Measurements from ENCODE around the gene TGM2.

Gene TGM2

GRCh38 chr20:38148328-38149102 lies 16.6 kb downstream of the TGM2 start (continued):
- TF ChIP-seq ZNF510 (tag by site-specific recombination; IDR thresholded peaks at IDR 0.05; ENCODE audit: insufficient replicate concordance) (no peak), REPIN1 (tag by site-specific recombination; IDR thresholded peaks at IDR 0.05; ENCODE audit: low read depth) (no peak)

DNA sequence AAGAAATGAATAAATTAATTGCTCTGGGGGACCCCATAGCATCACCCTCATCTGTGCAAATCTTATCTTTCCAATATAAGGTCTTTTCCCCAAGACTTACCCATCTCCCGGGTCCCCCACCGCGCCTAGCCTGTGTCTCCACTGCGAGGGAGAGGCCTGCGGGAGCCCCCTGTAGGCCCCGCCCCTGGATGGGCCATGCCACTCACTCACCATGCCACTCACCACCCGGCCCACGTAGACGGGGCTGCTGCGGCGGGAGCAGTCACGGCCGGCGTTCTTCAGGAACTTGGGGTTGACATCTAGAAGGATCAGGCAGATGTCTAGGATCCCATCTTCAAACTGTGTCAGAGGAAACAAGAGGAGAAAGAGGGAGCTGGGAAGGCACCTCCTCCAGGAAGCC lies 17.3 kb downstream of the TGM2 start:
- Histone ChIP-seq H3K27ac (ENCODE audit: extremely low read depth, low read depth, low read length) (no peak overlapping the region), H3K36me3 (ENCODE audit: control insufficient read depth in 2 of 2, insufficient read depth in 1 of 2, low read length in 2 of 2) (no peaks in the 10 kb centered on the region), H3K4me3 (ENCODE audit: low read depth, low read length) (no peak overlapping the region), H3K9me3 (ENCODE audit: control insufficient read depth, insufficient read depth, low read depth, low read length) (no peaks in the 10 kb centered on the region), H3K4me1 (ENCODE audit: control insufficient read depth, insufficient read depth, low read length) (no peaks in the 10 kb centered on the region)
- POLR2A ChIA-PET: no interaction called here
- TF ChIP-seq ZNF792 (tag by site-specific recombination; IDR thresholded peaks at IDR 0.05) (no peak), SCRT2 (tag by site-specific recombination; IDR thresholded peaks at IDR 0.05) (no peak), ZNF768 (tag by site-specific recombination; IDR thresholded peaks at IDR 0.05) (no peak), ZBTB20 (tag by site-specific recombination; IDR thresholded peaks at IDR 0.05) (no peak), ZNF112 (tag by site-specific recombination; IDR thresholded peaks at IDR 0.05) (no peak), ZNF629 (tag by site-specific recombination; IDR thresholded peaks at IDR 0.05) (no peak), ZNF624 (tag by site-specific recombination; IDR thresholded peaks at IDR 0.05) (no peak)
- TF ChIP-seq, protein P1, sequence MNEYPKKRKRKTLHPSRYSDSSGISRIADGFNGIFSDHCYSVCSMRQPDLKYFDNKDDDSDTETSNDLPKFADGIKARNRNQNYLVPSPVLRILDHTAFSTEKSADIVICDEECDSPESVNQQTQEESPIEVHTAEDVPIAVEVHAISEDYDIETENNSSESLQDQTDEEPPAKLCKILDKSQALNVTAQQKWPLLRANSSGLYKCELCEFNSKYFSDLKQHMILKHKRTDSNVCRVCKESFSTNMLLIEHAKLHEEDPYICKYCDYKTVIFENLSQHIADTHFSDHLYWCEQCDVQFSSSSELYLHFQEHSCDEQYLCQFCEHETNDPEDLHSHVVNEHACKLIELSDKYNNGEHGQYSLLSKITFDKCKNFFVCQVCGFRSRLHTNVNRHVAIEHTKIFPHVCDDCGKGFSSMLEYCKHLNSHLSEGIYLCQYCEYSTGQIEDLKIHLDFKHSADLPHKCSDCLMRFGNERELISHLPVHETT (tag by site-specific recombination; IDR thresholded peaks at IDR 0.05): no peak
- CTCF ChIA-PET: no interaction called here

- no peak overlapping the region for H3K27ac ChIP-seq (ENCODE audit: extremely low read depth, low read depth, low read length)
Observed at GRCh38 chr20:38147163-38147562, 17.9 kb downstream of the TGM2 start.

More at GRCh38 chr20:38147163-38147562, 17.9 kb downstream of the TGM2 start:
- Histone ChIP-seq H3K9me3 (ENCODE audit: control insufficient read depth, insufficient read depth, low read depth, low read length) (no peaks in the 10 kb centered on the region), H3K4me3 (ENCODE audit: low read depth, low read length) (no peak overlapping the region), H3K4me1 (ENCODE audit: control insufficient read depth, insufficient read depth, low read length) (no peaks in the 10 kb centered on the region), H3K36me3 (ENCODE audit: control insufficient read depth in 2 of 2, insufficient read depth in 1 of 2, low read length in 2 of 2) (no peaks in the 10 kb centered on the region)
- POLR2A ChIA-PET: no interaction called here
- CTCF ChIA-PET: no interaction called here
- TF ChIP-seq ZIC2 (tag by site-specific recombination; IDR thresholded peaks at IDR 0.05): no peak
- no peak for TF ChIP-seq ZNF292 (tag by site-specific recombination; IDR thresholded peaks at IDR 0.05; ENCODE audit: borderline replicate concordance, low read depth)
- no peak for TF ChIP-seq ZNF704 (tag by site-specific recombination; IDR thresholded peaks at IDR 0.05)
- TF ChIP-seq ZNF510 (tag by site-specific recombination; IDR thresholded peaks at IDR 0.05; ENCODE audit: insufficient replicate concordance): no peak
- no peak for TF ChIP-seq ZNF280C (tag by site-specific recombination; IDR thresholded peaks at IDR 0.05)
- TF ChIP-seq REST (tag by site-specific recombination; IDR thresholded peaks at IDR 0.05): no peak
- TF ChIP-seq ZNF146 (tag by site-specific recombination; IDR thresholded peaks at IDR 0.05): no peak
- TF ChIP-seq ZNF488 (tag by site-specific recombination; IDR thresholded peaks at IDR 0.05): no peak
- TF ChIP-seq ZNF10 (tag by site-specific recombination; IDR thresholded peaks at IDR 0.05): no peak
